HUES48 (cell line): ENCODE measurements around the gene PERP.
"Not testable (repeated sequence)": the region's sequence is repeated elsewhere in the genome, so short reads cannot be mapped to it uniquely, and the experiment has no call there.

ENCODE experiments used
- H3K27ac ChIP-seq: one replicate; pipeline ENCODE4 v1.7.0; 2013; ENCODE audit warnings: low read depth, low read length, inconsistent platforms
- H3K27me3 ChIP-seq: 2 replicates; pipeline ENCODE4 v1.6.1; 2013; ENCODE audit warnings: mild to moderate bottlenecking, low read length; ENCODE audit not compliant: control insufficient read depth, insufficient read depth
- H3K36me3 ChIP-seq: 2 replicates; pipeline ENCODE4 v1.6.1; 2013; ENCODE audit warnings: low read length; ENCODE audit not compliant: control insufficient read depth, insufficient read depth
- H3K4me1 ChIP-seq: 2 replicates; pipeline ENCODE4 v1.6.1; 2013; ENCODE audit warnings: mild to moderate bottlenecking, low read length; ENCODE audit not compliant: control insufficient read depth, insufficient read depth
- H3K4me3 ChIP-seq: 2 replicates; pipeline ENCODE4 v1.5.1; 2013; ENCODE audit warnings: mild to moderate bottlenecking, low read depth, low read length
- H3K9ac ChIP-seq: 2 replicates; pipeline ENCODE4 v1.6.1; 2013; ENCODE audit warnings: mild to moderate bottlenecking, low read depth, low read length, moderate library complexity
- H3K9me3 ChIP-seq: 2 replicates; pipeline ENCODE4 v1.6.1; 2013; ENCODE audit warnings: low read length; ENCODE audit not compliant: control insufficient read depth, insufficient read depth

PERP gene

DNA sequence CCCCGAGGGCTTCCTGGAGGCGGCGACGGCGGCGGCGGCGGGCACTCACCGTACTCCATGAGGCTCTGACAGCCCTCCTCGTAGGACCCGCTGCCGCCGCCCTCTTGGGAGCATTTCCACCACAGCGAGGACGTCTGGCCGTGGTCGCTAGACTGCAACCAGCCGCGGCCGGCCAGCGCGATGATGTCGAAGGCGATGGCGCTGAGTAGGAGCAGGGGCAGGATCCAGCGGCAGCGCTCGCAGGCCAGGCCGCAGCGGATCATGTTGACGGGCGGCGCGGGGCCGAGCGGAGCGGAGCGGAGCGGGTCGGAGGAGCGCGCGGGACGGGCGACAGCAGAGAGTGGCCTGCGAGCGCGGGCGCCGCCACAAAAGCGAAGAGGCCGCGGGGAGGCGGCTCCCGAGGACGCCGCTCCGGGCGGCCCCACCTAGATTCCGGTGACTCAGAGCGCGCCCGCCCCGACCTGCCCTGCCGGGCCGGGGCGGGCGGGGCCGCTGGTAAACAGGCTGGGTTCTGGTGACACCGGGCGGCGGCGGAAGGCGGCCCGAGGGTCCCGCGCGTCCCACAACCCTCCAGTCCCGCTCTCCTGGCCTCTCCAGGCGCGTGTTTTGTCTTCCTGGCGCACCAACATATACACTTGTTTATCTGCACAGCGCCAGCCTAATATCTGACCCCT, at the start of gene PERP:
Gene PERP, minus strand, starts transcription at position 342 of the 674 bp plus-strand sequence. Its CDS starts 79 bp downstream, at position 263.
- Histone ChIP-seq H3K36me3 (0 out of 2 replicates have a peak, but pooled peaks cover 3% of the 10 kb centered on the region), H3K9me3 (no peaks in the 10 kb centered on the region), H3K4me1 (peaks cover 26% of the 10 kb centered on the region), H3K27me3 (peaks cover 12% of the 10 kb centered on the region), H3K27ac (peak within 1 kb of the TSS; percentile 91), H3K9ac (peak within 1 kb of the TSS; percentile 72), H3K4me3 (peak within 1 kb of the TSS; percentile 73)

GRCh38 chr6:138155443-138155842, 48.2 kb upstream of the PERP start:
- Histone ChIP-seq H3K9me3 (no peaks in the 10 kb centered on the region), H3K4me3 (no peak overlapping the region), H3K27me3 (peaks cover 5% of the 10 kb centered on the region; the same call in 1 of the 2 replicates), H3K27ac (no peak overlapping the region), H3K36me3 (no peaks in the 10 kb centered on the region), H3K9ac (no peak overlapping the region), H3K4me1 (peaks cover 2% of the 10 kb centered on the region; the same call in 1 of the 2 replicates)

DNA sequence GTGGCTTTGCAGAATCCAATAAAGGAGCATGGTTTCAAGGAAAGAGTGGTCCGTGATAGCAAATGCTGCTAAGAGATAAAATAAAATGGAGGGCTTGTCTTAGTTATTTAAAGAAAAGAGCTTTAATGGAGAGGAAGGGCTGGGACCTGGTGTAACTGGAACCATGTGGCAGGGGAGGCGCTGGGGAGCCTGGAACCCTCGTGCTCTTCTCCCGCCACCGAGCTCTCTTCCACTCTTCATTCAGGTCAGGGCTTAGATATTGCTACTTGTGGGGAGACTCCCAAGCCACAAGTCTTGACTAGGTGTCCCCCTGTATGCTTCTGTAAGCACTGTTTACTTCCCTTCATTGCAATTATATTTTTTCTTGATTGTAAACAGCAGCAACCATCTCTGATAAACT, 39.3 kb upstream of the PERP start:
- H3K4me1 ChIP-seq = no peaks in the 10 kb centered on the region
- H3K9ac ChIP-seq = no peak overlapping the region
- H3K36me3 ChIP-seq = no peaks in the 10 kb centered on the region

DNA sequence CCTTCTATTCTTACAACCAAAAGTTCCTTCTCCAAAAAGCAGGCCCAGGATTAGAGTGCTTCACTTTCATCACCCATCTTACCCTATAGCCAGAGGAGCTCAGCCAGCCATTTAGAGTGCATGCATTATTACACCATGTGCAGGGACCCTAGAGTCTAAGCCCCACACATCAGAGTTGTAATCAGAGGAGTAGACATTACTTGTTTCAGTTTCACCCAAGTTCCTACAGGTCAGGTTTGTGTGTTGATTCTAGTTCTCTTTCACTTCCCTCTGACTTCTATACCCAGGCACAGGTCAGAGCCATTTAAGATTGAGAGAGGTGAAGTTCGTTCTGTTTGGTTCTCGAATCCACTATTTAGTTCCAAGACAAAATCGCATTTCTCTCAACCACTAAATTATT, 38.2 kb upstream of the PERP start:
- Histone ChIP-seq H3K4me1 (no peaks in the 10 kb centered on the region), H3K27ac (no peak overlapping the region), H3K27me3 (no peaks in the 10 kb centered on the region), H3K9ac (no peak overlapping the region), H3K4me3 (no peak overlapping the region), H3K36me3 (no peaks in the 10 kb centered on the region), H3K9me3 (no peaks in the 10 kb centered on the region)

More for the DNA sequence above, 39.3 kb upstream of the PERP start:
- H3K4me3 ChIP-seq = no peak overlapping the region
- no peak overlapping the region for H3K27ac ChIP-seq
- no peaks in the 10 kb centered on the region for H3K27me3 ChIP-seq
- H3K9me3 ChIP-seq = no peaks in the 10 kb centered on the region

DNA sequence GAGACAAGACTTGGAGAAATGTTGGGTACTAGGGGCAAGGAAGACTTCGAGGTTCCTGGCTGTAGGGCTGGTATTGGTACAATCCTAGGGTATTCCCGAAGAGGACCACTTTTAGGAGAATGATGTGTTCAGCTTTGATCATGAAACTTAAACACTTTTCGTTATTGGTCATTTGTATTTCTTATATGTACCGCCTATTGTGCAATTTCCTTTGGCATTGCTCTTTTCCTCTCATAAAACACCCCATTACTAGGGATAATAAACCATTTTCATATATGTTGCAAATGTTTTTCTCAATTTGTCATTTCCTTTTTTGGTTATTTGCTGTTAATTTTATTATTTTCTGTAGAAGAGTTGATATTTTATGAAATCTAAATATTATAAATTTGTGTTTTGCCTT, 35.6 kb upstream of the PERP start:
- H3K9ac ChIP-seq = no peak overlapping the region
- H3K27ac ChIP-seq = no peak overlapping the region
- H3K9me3 ChIP-seq = no peaks in the 10 kb centered on the region
- H3K36me3 ChIP-seq = no peaks in the 10 kb centered on the region
- no peaks in the 10 kb centered on the region for H3K4me1 ChIP-seq
- no peaks in the 10 kb centered on the region for H3K27me3 ChIP-seq
- H3K4me3 ChIP-seq = no peak overlapping the region

DNA sequence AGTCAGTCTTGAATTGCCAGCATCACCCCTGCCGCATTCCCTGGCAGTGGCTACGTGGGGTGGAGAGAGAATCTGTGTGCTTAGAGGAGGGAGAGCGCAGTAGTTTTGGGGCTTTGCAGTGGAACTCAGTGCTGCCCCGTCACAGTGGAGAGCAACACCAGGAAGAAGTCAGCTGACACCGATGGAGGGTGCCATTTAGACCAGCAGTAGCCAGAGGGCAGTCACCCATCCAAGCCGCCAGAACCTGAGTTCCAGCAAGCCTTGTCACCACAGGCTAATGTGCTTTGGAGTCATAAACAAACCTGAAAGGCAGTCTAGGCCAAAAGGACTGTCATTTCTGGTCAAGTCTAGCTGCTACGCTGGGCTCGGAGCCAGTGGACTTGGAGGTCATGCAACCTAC, 22.0 kb upstream of the PERP start:
- H3K9me3 ChIP-seq = peaks cover 3% of the 10 kb centered on the region; the same call in 1 of the 2 replicates
- no peak overlapping the region for H3K9ac ChIP-seq
- no peak overlapping the region for H3K4me3 ChIP-seq
- no peaks in the 10 kb centered on the region for H3K36me3 ChIP-seq
- no peak overlapping the region for H3K27ac ChIP-seq
- H3K27me3 ChIP-seq = no peaks in the 10 kb centered on the region
- no peaks in the 10 kb centered on the region for H3K4me1 ChIP-seq

DNA sequence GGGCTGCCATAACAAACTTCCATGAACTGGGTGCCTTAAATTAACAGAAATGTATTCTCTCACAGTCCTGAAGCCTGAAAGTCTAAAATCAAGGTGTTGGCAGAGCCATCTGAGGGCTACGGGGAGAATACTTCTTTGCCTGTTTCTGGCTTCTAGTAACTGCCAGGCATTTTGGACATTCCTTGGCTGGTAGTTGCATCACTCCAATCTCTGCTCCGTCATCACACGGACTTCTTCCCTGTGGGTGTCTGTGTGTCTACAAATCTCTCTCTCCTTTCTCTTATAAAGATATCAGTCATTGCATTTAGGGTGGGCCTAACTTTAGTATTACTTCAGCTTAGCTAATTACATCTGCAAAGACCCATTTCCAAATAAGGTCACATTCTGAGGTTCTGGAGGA, 20.9 kb upstream of the PERP start:
- H3K27ac ChIP-seq = no peak overlapping the region
- H3K4me3 ChIP-seq = no peak overlapping the region
- H3K36me3 ChIP-seq = no peaks in the 10 kb centered on the region
- no peak overlapping the region for H3K9ac ChIP-seq
- H3K27me3 ChIP-seq = no peaks in the 10 kb centered on the region
- no peaks in the 10 kb centered on the region for H3K4me1 ChIP-seq
- H3K9me3 ChIP-seq = peaks cover 6% of the 10 kb centered on the region; the same call in 1 of the 2 replicates

DNA sequence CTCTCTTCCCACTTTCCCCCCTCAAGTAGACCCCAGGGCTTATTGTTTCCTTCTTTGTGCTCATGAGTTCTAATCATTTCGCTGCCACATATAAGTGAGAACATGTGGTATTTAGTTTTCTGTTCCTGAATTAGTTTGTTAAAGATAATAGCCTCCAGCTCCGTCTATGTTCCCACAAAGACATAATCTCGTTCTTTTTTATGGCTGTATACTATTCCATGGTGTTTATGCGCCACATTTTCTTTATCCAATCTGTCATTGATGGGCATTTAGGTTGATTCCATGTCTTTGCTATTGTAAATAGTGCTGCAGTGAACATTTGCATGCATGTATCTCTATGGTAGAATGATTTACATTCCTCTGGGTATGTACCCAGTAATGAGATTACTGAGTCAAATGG, 16.9 kb upstream of the PERP start:
- no peaks in the 10 kb centered on the region for H3K36me3 ChIP-seq
- no peak overlapping the region for H3K27ac ChIP-seq
- no peak overlapping the region for H3K4me3 ChIP-seq
- no peak overlapping the region for H3K9ac ChIP-seq
- no peaks in the 10 kb centered on the region for H3K4me1 ChIP-seq
- peaks cover 6% of the 10 kb centered on the region; the same call in 1 of the 2 replicates for H3K9me3 ChIP-seq
- H3K27me3 ChIP-seq = no peaks in the 10 kb centered on the region

DNA sequence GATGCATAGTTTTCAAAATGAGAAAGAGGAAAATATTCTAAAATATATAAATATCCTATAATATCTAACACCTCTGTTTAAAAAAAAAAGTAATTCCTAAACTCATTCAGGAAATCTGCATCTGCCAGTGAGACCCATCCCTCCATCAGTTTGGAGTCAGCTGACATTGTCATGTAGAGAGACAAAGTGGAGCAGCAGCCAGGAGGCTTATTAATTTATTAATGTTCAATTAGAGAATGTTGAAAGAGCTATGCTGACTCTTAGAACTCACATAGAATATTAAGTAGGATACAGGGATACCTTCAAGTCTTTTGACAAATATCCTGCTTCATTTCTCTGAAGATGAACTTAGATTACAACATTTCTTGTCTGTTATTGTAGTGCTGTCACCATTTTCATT, 12.8 kb upstream of the PERP start:
- no peak overlapping the region for H3K27ac ChIP-seq
- H3K4me3 ChIP-seq = no peak overlapping the region
- no peak overlapping the region for H3K9ac ChIP-seq
- no peaks in the 10 kb centered on the region for H3K27me3 ChIP-seq
- H3K4me1 ChIP-seq = peaks cover 8% of the 10 kb centered on the region; the same call in 1 of the 2 replicates
- peaks cover 6% of the 10 kb centered on the region; the same call in 1 of the 2 replicates for H3K9me3 ChIP-seq
- no peaks in the 10 kb centered on the region for H3K36me3 ChIP-seq

DNA sequence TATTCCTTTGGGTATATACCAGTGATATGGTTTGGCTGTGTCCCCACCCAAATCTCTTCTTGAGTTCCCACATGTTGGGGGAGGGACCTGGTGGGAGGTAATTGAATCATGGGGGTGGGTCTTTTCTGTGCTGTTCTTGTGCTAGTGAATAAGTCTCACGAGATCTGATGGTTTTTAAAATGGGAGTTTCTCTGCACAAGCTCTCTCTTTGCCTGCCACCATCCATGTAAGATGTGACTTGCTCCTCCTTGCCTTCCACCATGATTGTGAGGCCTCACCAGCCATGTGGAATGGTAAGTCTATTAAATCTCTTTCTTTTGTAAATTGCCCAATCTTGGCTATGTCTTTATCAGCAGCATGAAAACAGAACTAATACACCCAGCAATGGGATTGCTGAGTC, 12.0 kb upstream of the PERP start:
- H3K4me1 ChIP-seq, H3K9me3 ChIP-seq, H3K27ac ChIP-seq, H3K4me3 ChIP-seq, H3K27me3 ChIP-seq, H3K9ac ChIP-seq, H3K36me3 ChIP-seq: not testable (repeated sequence)

DNA sequence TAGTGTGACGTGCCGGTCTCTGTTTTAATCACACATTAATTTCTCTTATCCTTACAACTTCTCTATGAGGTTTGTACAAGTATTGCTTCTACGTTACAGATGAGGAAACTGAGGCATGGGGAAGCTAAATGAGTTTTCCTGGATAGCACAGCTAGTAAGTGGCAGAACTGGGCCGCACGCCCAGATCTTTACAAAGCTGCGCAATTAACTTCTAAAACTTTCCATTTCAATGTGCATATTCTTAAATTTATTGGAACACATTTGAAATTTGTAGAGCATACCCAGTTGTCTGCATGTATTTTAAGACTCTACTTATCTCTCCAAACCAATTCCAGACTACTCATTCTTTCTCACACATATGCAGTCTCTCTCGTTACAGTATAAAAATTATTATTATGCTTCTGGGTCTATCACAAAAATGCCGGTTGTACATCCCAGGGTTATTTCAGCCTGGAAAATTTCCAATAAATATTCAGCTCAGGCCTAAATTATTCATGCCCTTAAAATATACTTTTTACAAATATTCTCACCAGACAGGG, 10.2 kb upstream of the PERP start:
- no peaks in the 10 kb centered on the region for H3K27me3 ChIP-seq
- H3K36me3 ChIP-seq = no peaks in the 10 kb centered on the region
- no peak overlapping the region for H3K9ac ChIP-seq
- H3K4me3 ChIP-seq = no peak overlapping the region
- H3K9me3 ChIP-seq = no peaks in the 10 kb centered on the region
- no peak overlapping the region for H3K27ac ChIP-seq
- peaks cover 8% of the 10 kb centered on the region; the same call in 1 of the 2 replicates for H3K4me1 ChIP-seq
